Aorta (tissue), 5 donors: Measurements from ENCODE around the gene GRIK5. TPM values are rescaled to one million over a fixed set of nuclear protein-coding genes. Genes with fewer than 3 reads are reported as not detected.

Source experiments
- ATAC-seq: fragments of 200-7000 bp; cut with Tn5 transposase; one replicate; pipeline ENCODE4 v1.9.1; 2022; ENCODE audit warnings: moderate library complexity; ENCODE audit not compliant: low FRiP score
- DNase-seq, 2 donors: peaks; one replicate each; pipeline ENCODE4 v3.0.0-alpha.2; 2020
- H3K27ac ChIP-seq, 2 donors: one replicate each; pipeline ENCODE4 v1.5.1; 2013; ENCODE audit warnings: low read length in 2 of 2, mild to moderate bottlenecking in 2 of 2, moderate library complexity in 2 of 2, control low read depth in 1 of 2, inconsistent platforms in 1 of 2, low read depth in 1 of 2
- H3K27me3 ChIP-seq, 2 donors: one replicate each; pipeline ENCODE4 v1.6.1; 2013; ENCODE audit warnings: control low read depth in 1 of 2, low read length in 1 of 2, mild to moderate bottlenecking in 1 of 2, moderate library complexity in 1 of 2; ENCODE audit not compliant: insufficient read depth in 2 of 2, control insufficient read depth in 1 of 2
- H3K36me3 ChIP-seq, 2 donors: one replicate each; pipeline ENCODE4 v1.6.1; 2013; ENCODE audit warnings: control low read depth in 1 of 2, low read length in 1 of 2, mild to moderate bottlenecking in 1 of 2; ENCODE audit not compliant: insufficient read depth in 2 of 2, control insufficient read depth in 1 of 2
- H3K4me1 ChIP-seq, 2 donors: one replicate each; pipeline ENCODE4 v1.6.1; 2013; ENCODE audit warnings: low read length in 2 of 2, control low read depth in 1 of 2, mild to moderate bottlenecking in 1 of 2, moderate library complexity in 1 of 2; ENCODE audit not compliant: insufficient read depth in 2 of 2, control insufficient read depth in 1 of 2
- H3K4me3 ChIP-seq, 2 donors: one replicate each; pipeline ENCODE4 v1.5.1; 2013; ENCODE audit warnings: low read length in 2 of 2, control low read depth in 1 of 2, mild to moderate bottlenecking in 1 of 2
- H3K9me3 ChIP-seq: one replicate; pipeline ENCODE4 v1.6.1; 2013; ENCODE audit warnings: mild to moderate bottlenecking, low read length; ENCODE audit not compliant: control insufficient read depth
- WGBS, 2 donors: extraction: QIAGEN DNeasy Blood & Tissue Kit; methylation state at CpG; one replicate each; pipeline ENCODE4 v1.1.7; 2013; 5-methylcytosine and 5-hydroxymethylcytosine counted together
- intact Hi-C, 2 donors: fragments of 100-400 bp; cut with DNase I; formaldehyde crosslinking; loops; one replicate each; pipeline versions ENCODE4 v1.14.2 to v1.15.0; 2022
- polyA plus RNA-seq, 2 donors: library from polyadenylated mRNA; stranded (reverse); fragments of 200-250 nt; gene quantifications; one replicate each; pipeline ENCODE4 v1.2.3, GENCODE V29; 2013
- total RNA-seq, 2 donors: library from RNA; stranded (reverse); fragmentation: NEBNext Ultra II Directional; extraction: Animal tissue kit (Norgen Biotek cat#: 25700); gene quantifications; one replicate each; pipeline ENCODE4 v1.2.1, GENCODE V29; 2021
- donor health status: healthy with polysubstance abuse.
- donor health status: Bipolar disorder and iron deficiency.
- donor health status: DM: no; HTN: no; CAD: no.
- donor health status: DM: no; HTN: no; CAD: no.
- donor health status: DM: yes; HTN: yes; CAD: no.

GRIK5 gene
- total and polyA plus RNA-seq, 4 donors: 3.5 to 39.0 (median 22.7) TPM

GRCh38 chr19:41990028-41990427, 80.0 kb downstream of the GRIK5 start:
- peaks cover 0 to under 1% of the 10 kb centered on the region in 2 donors for H3K27me3 ChIP-seq
- 83 to 90% methylated on average over 4 of the region's 4 CpGs for WGBS, 2 donors
- H3K36me3 ChIP-seq: no peaks in the 10 kb centered on the region
- peaks cover under 1% of the 10 kb centered on the region for H3K9me3 ChIP-seq
- DNase-seq (no peak), ATAC-seq (no peak)
- intact Hi-C loops: no loop called here
- H3K27ac ChIP-seq: no peak overlapping the region
- H3K4me1 ChIP-seq: no peaks in the 10 kb centered on the region
- no peak overlapping the region for H3K4me3 ChIP-seq

DNA sequence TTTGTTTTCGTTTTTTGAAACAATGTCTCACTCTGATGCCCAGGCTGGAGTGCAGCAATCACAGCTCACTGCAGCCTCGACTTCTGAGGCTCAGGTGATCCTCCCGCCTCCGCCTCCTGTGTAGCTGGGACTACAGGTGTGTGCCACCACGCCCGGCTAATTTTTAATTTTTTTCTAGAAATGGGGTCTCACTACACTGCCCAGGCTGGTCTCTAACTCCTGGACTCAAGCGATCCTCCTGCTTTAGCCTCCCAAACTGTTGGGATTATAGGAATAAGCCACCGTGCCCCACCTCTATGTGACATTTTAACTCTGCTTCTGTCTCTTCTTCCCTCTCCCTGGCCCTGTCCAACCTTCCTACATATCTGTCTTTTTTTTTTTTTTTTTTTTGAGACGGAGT, 81.1 kb downstream of the GRIK5 start:
- 86 to 87% methylated on average over 9 of the region's 9 CpGs for WGBS, 2 donors
- intact Hi-C loops: no loop called here
- H3K9me3 ChIP-seq: no peaks in the 10 kb centered on the region
- no peak overlapping the region for H3K4me3 ChIP-seq
- no peak overlapping the region for H3K27ac ChIP-seq
- H3K4me1 ChIP-seq: no peaks in the 10 kb centered on the region
- no peak for ATAC-seq
- no peaks in the 10 kb centered on the region for H3K36me3 ChIP-seq
- no peaks in the 10 kb centered on the region for H3K27me3 ChIP-seq
- no peak for DNase-seq

DNA sequence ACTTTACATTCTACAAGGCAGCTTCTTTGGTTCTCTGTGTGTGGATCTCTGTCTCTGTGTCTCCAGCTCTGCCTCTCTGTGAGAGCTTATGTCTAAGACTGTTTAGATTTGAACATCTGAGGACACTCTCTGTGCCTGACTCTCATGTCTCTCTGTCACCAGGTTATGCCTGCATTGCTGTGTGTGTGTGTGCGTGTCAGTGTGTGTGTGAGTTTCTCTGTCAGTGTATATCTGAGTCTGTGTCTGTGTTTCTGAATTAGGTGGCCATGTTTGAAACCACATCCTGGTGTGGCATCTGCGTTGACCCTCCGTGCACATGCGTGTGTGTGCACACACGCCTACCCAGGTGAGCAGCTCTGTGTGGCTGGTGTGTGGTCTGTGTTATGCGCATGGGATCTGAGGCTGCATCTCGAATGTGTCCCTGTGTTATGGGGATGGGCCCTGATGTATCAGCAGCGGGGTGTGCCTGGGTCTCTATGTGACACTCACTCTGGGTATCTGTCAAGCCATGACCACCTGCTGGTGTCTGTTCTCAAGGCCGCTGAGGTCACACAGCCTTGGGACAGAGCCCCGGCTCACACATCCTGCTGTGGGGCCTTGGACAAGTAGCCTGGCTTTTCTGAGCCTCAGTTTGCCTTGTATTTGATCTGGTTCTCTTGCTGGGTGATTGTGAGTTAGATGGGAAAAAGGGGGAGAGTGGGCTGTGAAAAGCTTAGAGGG, 82.7 kb downstream of the GRIK5 start:
- Histone ChIP-seq H3K4me1 (no peaks in the 10 kb centered on the region), H3K27ac (no peak overlapping the region), H3K36me3 (no peaks in the 10 kb centered on the region), H3K9me3 (no peaks in the 10 kb centered on the region), H3K4me3 (no peak overlapping the region), H3K27me3 (no peaks in the 10 kb centered on the region)
- ATAC-seq (no peak), DNase-seq (no peak)
- intact Hi-C loops: no loop called here
- WGBS, 2 donors: 83 to 85% methylated on average over 10 of the region's 10 CpGs

GRCh38 chr19:41984961-41985360, 85.0 kb downstream of the GRIK5 start:
- no peaks in the 10 kb centered on the region for H3K27me3 ChIP-seq
- 88 to 90% methylated on average over 17 of the region's 17 CpGs for WGBS, 2 donors
- no peak overlapping the region for H3K27ac ChIP-seq
- H3K4me3 ChIP-seq: no peak overlapping the region
- intact Hi-C loops: no loop called here
- ATAC-seq: no peak
- no peak for DNase-seq
- no peaks in the 10 kb centered on the region for H3K9me3 ChIP-seq
- H3K36me3 ChIP-seq: no peaks in the 10 kb centered on the region
- no peaks in the 10 kb centered on the region for H3K4me1 ChIP-seq

DNA sequence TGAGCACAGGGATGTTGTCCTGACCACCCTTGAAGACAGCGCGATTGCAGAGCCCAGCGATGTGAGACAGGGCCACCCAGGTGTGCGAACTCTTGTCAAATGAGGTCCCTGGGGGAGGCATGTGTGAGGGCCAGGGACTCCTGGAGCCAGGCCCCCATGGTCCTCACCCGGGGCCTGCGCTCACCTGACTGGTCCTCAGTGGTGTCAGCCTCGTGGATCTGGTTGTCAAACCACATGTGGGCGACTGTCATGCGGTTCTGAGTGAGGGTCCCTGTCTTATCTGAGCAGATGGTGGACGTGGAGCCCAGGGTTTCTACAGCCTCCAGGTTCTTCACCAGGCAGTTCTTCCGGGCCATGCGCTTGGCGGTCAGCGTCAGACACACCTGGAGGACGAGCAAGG, 88.3 kb downstream of the GRIK5 start:
- Histone ChIP-seq H3K4me1 (no peaks in the 10 kb centered on the region), H3K36me3 (no peaks in the 10 kb centered on the region), H3K4me3 (no peak overlapping the region), H3K27ac (no peak overlapping the region), H3K27me3 (no peaks in the 10 kb centered on the region), H3K9me3 (no peaks in the 10 kb centered on the region)
- 85 to 87% methylated on average over 15 of the region's 15 CpGs for WGBS, 2 donors
- intact Hi-C loops: no loop called here
- DNase-seq: no peak
- ATAC-seq: no peak

DNA sequence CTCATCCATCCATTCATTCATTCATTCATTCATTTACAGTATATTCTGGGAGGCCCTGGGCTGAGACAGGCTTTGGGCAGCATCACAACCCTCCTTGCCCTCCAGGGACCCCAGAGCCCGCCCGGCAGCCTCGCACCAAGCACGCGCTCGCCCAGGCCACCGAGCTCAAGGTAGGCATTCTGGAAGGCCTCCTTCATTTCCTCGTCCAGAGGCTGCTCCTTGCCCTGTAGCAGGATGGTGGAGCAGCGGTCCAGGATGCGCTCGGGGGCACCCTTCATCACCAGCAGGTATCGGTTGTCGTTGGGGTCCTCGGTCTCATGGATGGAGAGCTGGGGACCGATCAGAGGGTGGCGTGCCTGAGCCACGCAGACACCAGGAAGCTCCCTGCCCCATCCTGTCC, 91.5 kb downstream of the GRIK5 start:
- 84 to 87% methylated on average over 17 of the region's 17 CpGs for WGBS, 2 donors
- no peak for ATAC-seq
- intact Hi-C loops: no loop called here

GRCh38 chr19:41977916-41978315, 92.1 kb downstream of the GRIK5 start:
- intact Hi-C loops: no loop called here
- no peaks in the 10 kb centered on the region for H3K9me3 ChIP-seq
- ATAC-seq: no peak

More for the DNA sequence above, 91.5 kb downstream of the GRIK5 start:
- H3K9me3 ChIP-seq: no peaks in the 10 kb centered on the region
- DNase-seq: no peak
- no peaks in the 10 kb centered on the region for H3K36me3 ChIP-seq
- no peaks in the 10 kb centered on the region for H3K4me1 ChIP-seq
- H3K27me3 ChIP-seq: no peaks in the 10 kb centered on the region
- H3K4me3 ChIP-seq: no peak overlapping the region
- H3K27ac ChIP-seq: no peak overlapping the region

GRCh38 chr19:41974652-41975051, 95.4 kb downstream of the GRIK5 start:
- ATAC-seq: no peak

More at GRCh38 chr19:41977916-41978315, 92.1 kb downstream of the GRIK5 start:
- WGBS, 2 donors: 82 to 86% methylated on average over 22 of the region's 22 CpGs
- H3K4me3 ChIP-seq: no peak overlapping the region
- no peaks in the 10 kb centered on the region for H3K27me3 ChIP-seq
- H3K36me3 ChIP-seq: no peaks in the 10 kb centered on the region
- H3K27ac ChIP-seq: no peak overlapping the region
- no peak for DNase-seq
- no peaks in the 10 kb centered on the region for H3K4me1 ChIP-seq

GRCh38 chr19:41971363-41971762, 98.6 kb downstream of the GRIK5 start:
- no peaks in the 10 kb centered on the region for H3K9me3 ChIP-seq
- no peaks in the 10 kb centered on the region for H3K36me3 ChIP-seq
- no peaks in the 10 kb centered on the region for H3K4me1 ChIP-seq
- H3K27ac ChIP-seq: no peak overlapping the region
- no peaks in the 10 kb centered on the region for H3K27me3 ChIP-seq
- intact Hi-C loops: no loop called here
- DNase-seq: no peak
- H3K4me3 ChIP-seq: no peak overlapping the region
- ATAC-seq: no peak
- 78 to 84% methylated on average over 11 of the region's 11 CpGs for WGBS, 2 donors

More at GRCh38 chr19:41974652-41975051, 95.4 kb downstream of the GRIK5 start:
- intact Hi-C loops: no loop called here
- no peak overlapping the region for H3K4me3 ChIP-seq
- H3K36me3 ChIP-seq: no peaks in the 10 kb centered on the region
- DNase-seq: no peak
- no peaks in the 10 kb centered on the region for H3K4me1 ChIP-seq
- WGBS, 2 donors: 68 to 82% methylated on average over 8 of the region's 8 CpGs
- no peaks in the 10 kb centered on the region for H3K27me3 ChIP-seq
- no peaks in the 10 kb centered on the region for H3K9me3 ChIP-seq
- H3K27ac ChIP-seq: no peak overlapping the region
